Measurements from ENCODE around the gene ADAMTS14.

The ADAMTS14 gene

DNA sequence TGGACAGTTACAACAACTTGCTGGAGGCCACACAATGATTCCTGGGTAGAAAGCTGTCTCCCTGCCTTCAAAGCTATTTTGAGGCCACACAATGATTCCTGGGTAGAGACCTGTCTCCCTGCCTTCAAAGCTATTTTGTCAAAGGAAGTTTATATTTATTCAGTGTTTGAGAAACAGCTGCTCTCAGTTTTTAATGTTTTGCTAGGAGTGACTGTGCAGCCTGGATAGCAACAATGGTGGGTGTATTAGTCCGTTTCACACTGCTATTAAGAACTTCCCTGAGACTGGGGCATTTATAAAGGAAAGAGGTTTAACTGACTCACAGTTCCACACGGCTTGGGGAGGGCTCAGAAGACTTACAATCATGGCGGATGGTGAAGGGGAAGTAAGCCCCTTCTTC is 139.6 kb downstream of the ADAMTS14 start:
- H3K4me3 ChIP-seq, result no peak overlapping the region
- no peaks in the 10 kb centered on the region for H3K9me3 ChIP-seq
- H3K4me1 ChIP-seq, result peaks cover 12% of the 10 kb centered on the region
- in situ Hi-C loops (cut with MboI; ENCODE audit: low sequenced_read_pairs), result no loop called here
- peaks cover 2% of the 10 kb centered on the region; the same call in 1 of the 2 replicates for H3K36me3 ChIP-seq (replicated peaks)
- no peaks in the 10 kb centered on the region for H3K27me3 ChIP-seq (ENCODE audit: low read depth)
- no peak for DNase-seq (ENCODE audit: low spot score in 2 of 2)
